Cerebellar cortex (tissue), 1 donor: ENCODE results near the gene TOP2B.

Experiments used
- DNase-seq: peaks from one replicate; pipeline ENCODE4 v3.0.0-alpha.2; 2015; ENCODE audit warnings: low spot score

Gene TOP2B

GRCh38 chr3:25674670-25675069 is 10.0 kb upstream of the TOP2B start:
- DNase-seq = no peak

GRCh38 chr3:25673738-25674298 is 9.1 kb upstream of the TOP2B start:
- DNase-seq = no peak

GRCh38 chr3:25665315-25666280 is 891 bp upstream of the TOP2B start:
- DNase-seq = peak; percentile 48

- peak; percentile 50 for DNase-seq
Observed at GRCh38 chr3:25663869-25664811, 567 bp downstream of the TOP2B start.

GRCh38 chr3:25663347-25663868 is 1.3 kb downstream of the TOP2B start:
- DNase-seq = peak; percentile 45

- no peak for DNase-seq
Observed at GRCh38 chr3:25662736-25663320, 1.9 kb downstream of the TOP2B start.

- no peak for DNase-seq
Observed at GRCh38 chr3:25661694-25662437, 2.8 kb downstream of the TOP2B start.

DNA sequence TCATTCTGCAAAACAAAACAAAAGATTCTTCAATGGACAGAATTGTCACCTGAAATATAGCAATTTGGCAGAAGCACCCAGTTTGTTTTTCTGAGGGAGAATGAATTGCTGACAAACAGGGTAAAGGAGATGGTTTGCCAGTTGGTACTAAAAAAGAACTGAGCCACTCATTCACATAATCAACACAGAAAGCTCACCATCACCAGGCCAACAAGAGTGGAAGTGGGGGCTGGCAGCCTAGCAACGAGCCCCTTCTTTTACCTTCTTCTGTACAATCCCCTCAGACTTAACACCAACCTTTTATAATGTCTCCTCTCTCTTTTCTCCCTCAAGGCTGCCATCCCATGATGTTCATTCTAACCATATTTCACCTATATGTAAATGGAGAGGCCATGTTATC is 5.9 kb downstream of the TOP2B start:
- DNase-seq = no peak

DNA sequence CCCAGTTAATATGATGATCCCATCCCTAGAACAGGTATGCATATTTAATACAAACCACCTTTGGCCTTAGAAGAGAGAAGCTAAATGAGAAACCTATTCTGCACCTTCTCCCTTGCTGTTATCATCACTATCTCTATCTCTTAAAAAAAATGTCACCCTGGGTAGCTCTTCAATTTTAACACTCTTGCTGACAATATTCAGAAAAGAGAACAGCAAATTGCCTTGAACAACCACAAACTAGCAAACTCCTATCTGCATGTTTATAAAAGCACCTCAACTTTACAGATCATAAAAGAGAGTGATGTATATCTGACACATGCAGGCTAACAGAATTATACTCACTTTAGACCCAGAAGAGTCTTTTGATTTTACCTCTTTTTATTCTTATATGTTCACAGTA is 7.4 kb downstream of the TOP2B start:
- no peak for DNase-seq

- DNase-seq = no peak
Observed at GRCh38 chr3:25655659-25656058, 9.0 kb downstream of the TOP2B start.

DNA sequence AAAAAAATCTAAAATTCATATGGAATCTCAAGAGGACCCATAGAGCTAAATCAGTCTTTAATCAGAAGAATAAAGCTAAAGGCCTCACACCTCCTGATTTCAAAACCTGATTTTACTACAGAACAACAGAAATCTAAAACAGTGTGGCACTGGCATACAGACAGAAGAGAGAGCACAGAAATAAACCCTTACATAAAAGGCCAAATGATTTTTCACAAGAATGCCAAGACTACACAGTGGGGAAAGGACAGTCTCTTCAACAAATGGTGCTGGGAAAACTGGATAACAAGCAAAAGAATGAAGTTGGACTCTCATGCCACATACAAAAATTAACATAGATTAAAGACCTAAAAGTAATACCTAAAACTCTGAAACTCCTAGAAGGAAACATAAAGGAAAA is 10.1 kb downstream of the TOP2B start:
- peak; percentile 75 for DNase-seq

DNA sequence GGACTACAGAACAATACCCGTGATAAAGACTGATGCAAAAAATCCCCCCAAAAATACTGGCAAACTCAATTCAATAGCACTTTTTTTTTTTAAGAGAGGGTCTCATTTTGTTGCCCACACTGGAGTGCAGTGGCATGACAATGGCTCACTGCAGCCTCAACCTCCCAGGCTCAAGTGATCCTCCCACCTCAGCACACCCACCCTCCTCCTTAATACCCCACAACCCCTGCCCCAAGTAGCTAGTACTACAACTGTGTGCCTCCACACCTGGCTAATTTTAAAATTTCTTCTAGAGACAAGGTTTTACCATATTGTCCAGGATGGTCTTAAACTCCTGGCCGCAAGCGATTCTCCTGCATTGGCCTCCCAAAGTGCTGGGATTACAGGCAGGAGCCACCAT is 11.4 kb downstream of the TOP2B start:
- no peak for DNase-seq

- no peak for DNase-seq
Observed at GRCh38 chr3:25652921-25653320, 11.8 kb downstream of the TOP2B start.

GRCh38 chr3:25648925-25649830 is 15.5 kb downstream of the TOP2B start:
- no peak for DNase-seq

- DNase-seq = peak; percentile 76
Observed at GRCh38 chr3:25648107-25648535, 16.6 kb downstream of the TOP2B start.

GRCh38 chr3:25635038-25635437 is 29.7 kb downstream of the TOP2B start:
- no peak for DNase-seq

DNA sequence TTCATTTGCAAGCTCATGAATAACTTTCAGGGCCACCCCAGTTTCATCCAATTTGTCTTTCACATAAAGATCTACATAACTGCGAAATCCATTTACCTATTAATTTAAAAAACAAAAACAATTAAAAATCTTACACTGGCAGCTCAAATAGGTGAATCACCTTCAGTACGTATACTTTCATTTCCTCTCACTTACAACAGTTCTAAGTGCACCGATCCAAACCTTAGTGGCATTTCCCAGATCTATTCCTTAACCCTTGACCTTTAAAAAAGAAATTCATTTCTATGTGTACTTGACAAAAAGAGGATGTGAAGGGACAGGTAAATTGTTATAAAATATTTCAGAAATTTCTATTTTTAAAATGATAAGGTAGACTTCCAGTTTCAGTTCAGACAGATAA is 30.8 kb downstream of the TOP2B start:
- no peak for DNase-seq

- DNase-seq = no peak
Observed at GRCh38 chr3:25631989-25632388, 32.7 kb downstream of the TOP2B start.

- DNase-seq = no peak
Observed at GRCh38 chr3:25621087-25621486, 43.6 kb downstream of the TOP2B start.

DNA sequence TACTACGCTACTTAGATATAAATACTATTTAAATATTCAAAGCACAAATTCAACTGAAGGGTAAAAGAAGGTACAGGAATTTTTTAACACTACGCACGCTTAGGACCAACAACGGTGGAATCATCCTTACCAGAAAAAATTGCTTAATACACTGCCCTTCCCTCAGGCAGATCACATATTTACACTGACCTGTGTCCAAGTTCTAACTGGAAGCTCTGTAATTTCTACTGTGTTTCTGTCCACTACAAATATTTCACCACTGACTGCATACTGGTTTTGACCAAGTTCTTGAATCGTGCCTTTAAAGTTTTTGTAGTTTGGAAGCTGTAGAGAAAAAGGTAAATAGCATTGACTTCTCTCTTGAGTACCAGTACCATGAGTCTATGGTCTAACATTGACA is 44.2 kb downstream of the TOP2B start:
- DNase-seq = no peak
